Measurements from ENCODE around the gene DNAJC22. TPM values are rescaled to one million over a fixed set of nuclear protein-coding genes. Genes with fewer than 3 reads are reported as not detected.

Gene DNAJC22
- total and polyA plus RNA-seq, 9 of the 15 experiments (the other 6 are each of a cell fraction or from before 2014, with no cell fraction given), result 0.10 to 1.2 (median 0.47) TPM

GRCh38 chr12:49347311-49348193, 864 bp downstream of the DNAJC22 start (continued):
- TF ChIP-seq ZBTB33 (CRISPR knock-in tag; IDR thresholded peaks at IDR 0.05), result no peak
- no peak for TF ChIP-seq HLTF (IDR thresholded peaks at IDR 0.05)
- peak; percentile 99 for TF ChIP-seq ZNF740 (CRISPR knock-in tag; IDR thresholded peaks at IDR 0.05)
- peak in 1 of 2 experiments; percentile 94; a peak in 2 of 4 replicates for TF ChIP-seq ZNF740 (tag; IDR thresholded peaks at IDR 0.05)
- no peak for TF ChIP-seq IRF2 (CRISPR knock-in tag; IDR thresholded peaks at IDR 0.05)
- no peak for TF ChIP-seq ZNF75A (CRISPR knock-in tag; IDR thresholded peaks at IDR 0.05)
- TF ChIP-seq NCOA1 (IDR thresholded peaks at IDR 0.05; ENCODE audit: low read depth), result no peak
- no peak for TF ChIP-seq ELF4 (CRISPR knock-in tag; IDR thresholded peaks at IDR 0.05)
- TF ChIP-seq SMAD4 (CRISPR knock-in tag; conservative IDR thresholded peaks at IDR 0.05), result 0 out of 2 replicates have a peak, but pooled peaks have one; percentile 24
- no peak for TF ChIP-seq TCF3 (CRISPR knock-in tag; IDR thresholded peaks at IDR 0.05)
- no peak for TF ChIP-seq BMI1 (IDR thresholded peaks at IDR 0.05; ENCODE audit: low read length)
- TF ChIP-seq VEZF1 (CRISPR knock-in tag; IDR thresholded peaks at IDR 0.05), result peak; percentile 96
- no peak for TF ChIP-seq ZNF174 (CRISPR knock-in tag; IDR thresholded peaks at IDR 0.05)
- no peak for TF ChIP-seq CCNT2 (IDR thresholded peaks at IDR 0.05; ENCODE audit: borderline replicate concordance, extremely low read depth, insufficient read length, low read depth, low read length)
- TF ChIP-seq POU5F1 (IDR thresholded peaks at IDR 0.05; ENCODE audit: borderline replicate concordance, low read depth, low read length, partially characterized antibody), result no peak
- no peak for TF ChIP-seq RBBP5 (IDR thresholded peaks at IDR 0.05; ENCODE audit: borderline replicate concordance, insufficient read depth, low read length, poor library complexity, severe bottlenecking)
- no peak for TF ChIP-seq SMARCA5 (IDR thresholded peaks at IDR 0.05)
- no peak for TF ChIP-seq FOXK1 (CRISPR knock-in tag; IDR thresholded peaks at IDR 0.05; ENCODE audit: borderline replicate concordance)
- TF ChIP-seq GTF2A2 (tag; IDR thresholded peaks at IDR 0.05), result no peak
